Femur (tissue), 1 donor: ENCODE results near the gene SHISA9.

Experiments used
- DNase-seq: peaks from one replicate; pipeline ENCODE4 v3.0.0-alpha.2; 2017

The SHISA9 gene

GRCh38 chr16:12959072-12959471 lies 57.7 kb downstream of the SHISA9 start:
- DNase-seq, result no peak

- DNase-seq, result no peak
Measured at GRCh38 chr16:12961626-12962025, 60.2 kb downstream of the SHISA9 start.

GRCh38 chr16:12964461-12964860 lies 63.1 kb downstream of the SHISA9 start:
- no peak for DNase-seq

- DNase-seq, result no peak
Measured at GRCh38 chr16:12965274-12965804, 63.9 kb downstream of the SHISA9 start.

- DNase-seq, result no peak
Measured at GRCh38 chr16:12971241-12971640, 69.8 kb downstream of the SHISA9 start.

- no peak for DNase-seq
Measured at GRCh38 chr16:12972246-12972645, 70.8 kb downstream of the SHISA9 start.

GRCh38 chr16:12975766-12976165 lies 74.4 kb downstream of the SHISA9 start:
- no peak for DNase-seq

- DNase-seq, result no peak
Measured at GRCh38 chr16:12976496-12976895, 75.1 kb downstream of the SHISA9 start.

- no peak for DNase-seq
Measured at GRCh38 chr16:12976936-12977335, 75.5 kb downstream of the SHISA9 start.

- no peak for DNase-seq
Measured at GRCh38 chr16:12985516-12985915, 84.1 kb downstream of the SHISA9 start.

- DNase-seq, result no peak
Measured at GRCh38 chr16:12988071-12988470, 86.7 kb downstream of the SHISA9 start.

GRCh38 chr16:12992066-12992465 lies 90.7 kb downstream of the SHISA9 start:
- DNase-seq, result no peak

- DNase-seq, result no peak
Measured at GRCh38 chr16:12994402-12994801, 93.0 kb downstream of the SHISA9 start.

GRCh38 chr16:12995721-12996372 lies 94.4 kb downstream of the SHISA9 start:
- no peak for DNase-seq

- no peak for DNase-seq
Measured at GRCh38 chr16:12998361-12999085, 97.1 kb downstream of the SHISA9 start.

- no peak for DNase-seq
Measured at GRCh38 chr16:12999368-12999767, 98.0 kb downstream of the SHISA9 start.

- DNase-seq, result no peak
Measured at GRCh38 chr16:13005721-13006247, 104.4 kb downstream of the SHISA9 start.

GRCh38 chr16:13012601-13013000 lies 111.2 kb downstream of the SHISA9 start:
- DNase-seq, result no peak

GRCh38 chr16:13013043-13013442 lies 111.6 kb downstream of the SHISA9 start:
- DNase-seq, result no peak

GRCh38 chr16:13014476-13014875 lies 113.1 kb downstream of the SHISA9 start:
- DNase-seq, result no peak

GRCh38 chr16:13018026-13018425 lies 116.6 kb downstream of the SHISA9 start:
- DNase-seq, result no peak

GRCh38 chr16:13021996-13022395 lies 120.6 kb downstream of the SHISA9 start:
- no peak for DNase-seq

GRCh38 chr16:13029786-13030185 lies 128.4 kb downstream of the SHISA9 start:
- no peak for DNase-seq

- no peak for DNase-seq
Measured at GRCh38 chr16:13030769-13031168, 129.4 kb downstream of the SHISA9 start.
